ENCODE results near the gene ZDHHC18.

ZDHHC18 gene

DNA sequence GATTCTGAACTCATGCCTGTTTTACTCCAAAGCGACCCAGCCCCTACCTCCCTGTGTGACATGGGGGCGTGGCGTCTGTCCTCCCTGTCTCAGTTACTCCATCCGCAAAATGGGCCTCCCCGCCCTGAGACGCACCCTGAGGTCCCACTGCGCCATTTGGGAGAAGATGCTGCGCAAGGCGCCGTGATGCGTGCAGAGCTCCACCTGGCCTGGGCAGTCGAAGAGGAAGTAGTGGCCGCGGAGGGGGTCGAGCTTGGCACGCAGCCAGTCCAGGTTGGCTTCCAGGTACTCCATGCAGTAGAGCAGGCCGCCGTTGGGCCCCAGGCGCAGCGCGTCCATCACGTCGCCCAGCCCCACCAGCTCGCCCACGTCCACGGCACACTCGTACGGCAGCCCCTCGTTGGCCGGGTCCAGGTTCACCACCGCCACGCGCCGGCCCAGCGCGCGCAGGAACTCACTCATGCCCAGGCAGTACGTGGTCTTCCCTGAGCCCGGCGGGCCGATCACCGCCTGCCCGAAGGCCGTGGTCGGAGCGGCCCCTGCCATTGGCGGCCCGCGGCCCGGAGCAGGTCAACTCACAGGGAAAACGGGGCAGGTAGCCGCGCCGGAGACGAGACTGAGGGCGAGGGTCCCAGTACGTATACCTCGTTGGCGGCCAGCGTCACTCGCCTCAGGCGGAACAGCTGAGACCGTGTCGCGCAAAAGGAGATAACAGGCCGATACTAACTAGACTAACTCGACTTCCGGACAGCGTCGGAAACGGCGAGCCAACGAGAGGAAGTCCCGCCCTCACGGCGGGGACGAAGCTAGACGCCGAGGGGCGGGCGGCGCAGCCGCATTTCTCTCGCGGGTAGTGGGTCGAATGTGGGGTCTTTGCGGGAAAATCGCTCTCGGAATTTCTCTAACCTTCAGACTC, 63.3 kb downstream of the ZDHHC18 start, which contains the start of gene GPN2:
Gene GPN2, minus strand, starts transcription at position 733 of the 916 bp plus-strand sequence. Its CDS starts 187 bp downstream, at position 546.
- H3K27me3 ChIP-seq (ENCODE audit: control insufficient read depth in 2 of 2, insufficient read depth in 2 of 2, low read length in 2 of 2) = no peaks in the 10 kb centered on the region
- peak within 1 kb of the TSS; percentile 90 to 91 for H3K4me3 ChIP-seq (ENCODE audit: low read length in 2 of 2)
- H3K36me3 ChIP-seq (ENCODE audit: control insufficient read depth in 2 of 2, insufficient read depth in 2 of 2, low read length in 2 of 2) = peaks cover 45 to 49% of the 10 kb centered on the region in 2 donors
- H3K9me3 ChIP-seq (ENCODE audit: control insufficient read depth in 2 of 2, low read length in 2 of 2) = no peaks in the 10 kb centered on the region
- H3K9ac ChIP-seq (ENCODE audit: low read depth in 1 of 2, low read length in 2 of 2) = peak within 1 kb of the TSS; percentile 96 to 97
- peaks cover 11 to 18% of the 10 kb centered on the region in 2 donors for H3K4me1 ChIP-seq (ENCODE audit: control insufficient read depth in 2 of 2, insufficient read depth in 2 of 2, low read length in 2 of 2)
- H3K27ac ChIP-seq (ENCODE audit: low read depth in 2 of 2, low read length in 2 of 2) = peak within 1 kb of the TSS; percentile 95 to 96

DNA sequence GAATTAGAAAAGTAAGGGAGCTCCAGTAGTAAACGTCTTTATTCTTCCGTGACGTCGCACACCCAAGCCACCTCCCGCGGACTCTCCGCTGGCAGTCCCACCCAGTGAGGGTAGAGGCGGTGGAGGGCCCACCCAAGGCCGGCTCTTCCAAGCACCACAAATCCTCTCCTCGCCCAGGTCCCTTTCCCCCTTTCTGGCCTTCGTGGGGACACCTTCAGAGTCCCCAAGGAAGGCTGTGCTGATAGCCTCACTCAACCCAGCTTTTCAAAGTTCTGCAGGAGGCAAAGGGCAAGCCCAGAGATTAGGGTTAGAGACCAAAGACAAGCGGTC, 63.9 kb downstream of the ZDHHC18 start:
- Histone ChIP-seq H3K36me3 (ENCODE audit: control insufficient read depth in 2 of 2, insufficient read depth in 2 of 2, low read length in 2 of 2) (peaks cover 39 to 43% of the 10 kb centered on the region in 2 donors), H3K27ac (ENCODE audit: low read depth in 2 of 2, low read length in 2 of 2) (peak overlapping the region; percentile 95 to 96), H3K9me3 (ENCODE audit: control insufficient read depth in 2 of 2, low read length in 2 of 2) (no peaks in the 10 kb centered on the region), H3K4me3 (ENCODE audit: low read length in 2 of 2) (peak overlapping the region; percentile 90 to 91), H3K9ac (ENCODE audit: low read depth in 1 of 2, low read length in 2 of 2) (peak overlapping the region; percentile 96 to 97), H3K27me3 (ENCODE audit: control insufficient read depth in 2 of 2, insufficient read depth in 2 of 2, low read length in 2 of 2) (no peaks in the 10 kb centered on the region), H3K4me1 (ENCODE audit: control insufficient read depth in 2 of 2, insufficient read depth in 2 of 2, low read length in 2 of 2) (peaks cover 11 to 18% of the 10 kb centered on the region in 2 donors)

DNA sequence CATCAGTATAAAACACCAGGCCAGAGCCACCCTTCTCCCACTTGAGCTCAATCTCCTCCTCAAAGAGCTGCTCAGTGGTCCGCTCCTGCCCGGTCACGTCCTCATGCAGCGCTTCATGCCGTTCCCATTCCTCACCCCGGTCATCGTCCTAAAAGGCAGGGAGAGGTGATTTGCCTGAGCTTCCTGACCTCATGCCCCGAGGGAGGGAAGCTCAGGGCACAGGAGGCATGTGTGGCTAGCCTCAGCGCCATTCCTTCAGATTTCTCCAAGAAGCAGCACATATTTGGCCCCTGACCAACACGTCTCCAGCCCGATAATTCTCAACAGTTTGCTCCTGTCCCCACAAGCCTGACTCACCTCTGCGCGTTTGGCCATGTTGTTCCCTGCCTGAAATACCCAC, 67.8 kb downstream of the ZDHHC18 start:
- no peaks in the 10 kb centered on the region for H3K27me3 ChIP-seq (ENCODE audit: control insufficient read depth in 2 of 2, insufficient read depth in 2 of 2, low read length in 2 of 2)
- H3K9ac ChIP-seq (ENCODE audit: low read depth in 1 of 2, low read length in 2 of 2) = no peak overlapping the region
- H3K36me3 ChIP-seq (ENCODE audit: control insufficient read depth in 2 of 2, insufficient read depth in 2 of 2, low read length in 2 of 2) = peaks cover 28 to 38% of the 10 kb centered on the region in 2 donors
- no peaks in the 10 kb centered on the region for H3K9me3 ChIP-seq (ENCODE audit: control insufficient read depth in 2 of 2, low read length in 2 of 2)
- peaks cover 9 to 14% of the 10 kb centered on the region in 2 donors for H3K4me1 ChIP-seq (ENCODE audit: control insufficient read depth in 2 of 2, insufficient read depth in 2 of 2, low read length in 2 of 2)
- H3K27ac ChIP-seq (ENCODE audit: low read depth in 2 of 2, low read length in 2 of 2) = no peak overlapping the region
- no peak overlapping the region for H3K4me3 ChIP-seq (ENCODE audit: low read length in 2 of 2)

DNA sequence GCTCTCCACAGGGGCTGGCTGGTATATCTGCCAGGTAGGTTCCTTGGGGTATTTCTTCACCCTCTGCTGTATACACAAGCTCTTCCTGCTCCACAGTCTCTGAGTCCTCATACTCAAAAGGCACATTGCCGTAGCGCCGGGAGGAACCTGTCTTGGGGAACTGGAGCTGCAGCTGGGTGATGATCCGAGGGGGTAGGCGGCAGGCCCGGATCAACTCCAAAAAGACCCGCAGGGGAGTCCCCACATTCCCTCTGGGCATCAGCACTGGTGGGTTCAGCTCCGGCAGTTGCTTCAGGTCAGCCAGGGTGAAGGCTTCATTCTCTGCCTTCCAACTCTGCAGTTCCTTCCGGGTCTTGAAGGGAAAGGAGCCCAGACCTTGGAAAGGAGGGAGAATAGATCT, 70.9 kb downstream of the ZDHHC18 start:
- H3K27me3 ChIP-seq (ENCODE audit: control insufficient read depth in 2 of 2, insufficient read depth in 2 of 2, low read length in 2 of 2) = no peaks in the 10 kb centered on the region
- H3K9ac ChIP-seq (ENCODE audit: low read depth in 1 of 2, low read length in 2 of 2) = no peak overlapping the region
- no peak overlapping the region for H3K4me3 ChIP-seq (ENCODE audit: low read length in 2 of 2)
- H3K9me3 ChIP-seq (ENCODE audit: control insufficient read depth in 2 of 2, low read length in 2 of 2) = no peaks in the 10 kb centered on the region
- peaks cover 13 to 15% of the 10 kb centered on the region in 2 donors for H3K4me1 ChIP-seq (ENCODE audit: control insufficient read depth in 2 of 2, insufficient read depth in 2 of 2, low read length in 2 of 2)
- peaks cover 26 to 34% of the 10 kb centered on the region in 2 donors for H3K36me3 ChIP-seq (ENCODE audit: control insufficient read depth in 2 of 2, insufficient read depth in 2 of 2, low read length in 2 of 2)
- no peak overlapping the region for H3K27ac ChIP-seq (ENCODE audit: low read depth in 2 of 2, low read length in 2 of 2)

DNA sequence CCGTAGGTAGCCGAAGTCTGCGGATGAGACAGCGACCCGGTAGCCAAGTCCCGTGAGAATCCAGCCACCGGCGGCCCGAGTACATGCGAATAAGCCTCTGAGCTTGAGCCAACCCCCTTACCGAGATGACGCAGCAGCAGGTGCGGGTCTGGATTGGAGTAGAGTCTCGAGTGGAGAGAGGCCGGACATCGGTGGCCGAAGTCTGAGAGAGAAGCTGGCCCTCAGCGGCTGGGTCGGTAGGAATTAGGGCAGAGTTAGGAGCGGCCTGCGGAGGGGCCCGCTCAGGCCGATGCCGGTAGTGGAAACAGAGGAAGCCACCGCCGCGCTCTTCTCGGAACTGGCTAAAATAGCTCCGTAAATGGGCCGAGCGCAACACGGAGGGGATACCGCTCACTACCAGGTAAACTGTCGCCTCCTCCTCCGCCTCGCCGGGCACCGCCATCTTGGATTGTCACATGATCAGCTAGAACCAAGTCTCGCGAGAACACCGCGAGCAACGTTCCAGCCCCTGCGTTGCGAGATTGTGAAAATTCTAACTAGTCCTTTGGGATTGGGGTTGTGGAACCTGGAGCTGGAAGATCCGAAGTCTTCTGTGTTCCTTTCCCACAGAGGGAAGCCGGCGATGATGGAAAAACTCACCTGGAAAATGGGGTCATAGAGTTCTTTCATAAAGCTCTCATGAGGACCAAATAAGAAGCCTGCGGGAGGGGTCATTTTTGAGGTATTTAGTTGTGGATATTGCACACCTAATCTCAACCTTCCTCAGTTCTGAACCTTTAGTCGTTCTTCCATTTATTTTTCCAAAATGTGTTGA, 73.7 kb downstream of the ZDHHC18 start, which contains the start of gene GPATCH3:
Gene GPATCH3, minus strand, starts transcription at position 467 of the 814 bp plus-strand sequence. Its CDS starts 25 bp downstream, at position 442.
- Histone ChIP-seq H3K4me1 (ENCODE audit: control insufficient read depth in 2 of 2, insufficient read depth in 2 of 2, low read length in 2 of 2) (peaks cover 13 to 20% of the 10 kb centered on the region in 2 donors), H3K9ac (ENCODE audit: low read depth in 1 of 2, low read length in 2 of 2) (peak within 1 kb of the TSS; percentile 81 to 89), H3K27ac (ENCODE audit: low read depth in 2 of 2, low read length in 2 of 2) (peak within 1 kb of the TSS; percentile 80 to 87), H3K36me3 (ENCODE audit: control insufficient read depth in 2 of 2, insufficient read depth in 2 of 2, low read length in 2 of 2) (peaks cover 11 to 14% of the 10 kb centered on the region in 2 donors), H3K4me3 (ENCODE audit: low read length in 2 of 2) (peak within 1 kb of the TSS; percentile 91 to 97), H3K27me3 (ENCODE audit: control insufficient read depth in 2 of 2, insufficient read depth in 2 of 2, low read length in 2 of 2) (no peaks in the 10 kb centered on the region), H3K9me3 (ENCODE audit: control insufficient read depth in 2 of 2, low read length in 2 of 2) (no peaks in the 10 kb centered on the region)

DNA sequence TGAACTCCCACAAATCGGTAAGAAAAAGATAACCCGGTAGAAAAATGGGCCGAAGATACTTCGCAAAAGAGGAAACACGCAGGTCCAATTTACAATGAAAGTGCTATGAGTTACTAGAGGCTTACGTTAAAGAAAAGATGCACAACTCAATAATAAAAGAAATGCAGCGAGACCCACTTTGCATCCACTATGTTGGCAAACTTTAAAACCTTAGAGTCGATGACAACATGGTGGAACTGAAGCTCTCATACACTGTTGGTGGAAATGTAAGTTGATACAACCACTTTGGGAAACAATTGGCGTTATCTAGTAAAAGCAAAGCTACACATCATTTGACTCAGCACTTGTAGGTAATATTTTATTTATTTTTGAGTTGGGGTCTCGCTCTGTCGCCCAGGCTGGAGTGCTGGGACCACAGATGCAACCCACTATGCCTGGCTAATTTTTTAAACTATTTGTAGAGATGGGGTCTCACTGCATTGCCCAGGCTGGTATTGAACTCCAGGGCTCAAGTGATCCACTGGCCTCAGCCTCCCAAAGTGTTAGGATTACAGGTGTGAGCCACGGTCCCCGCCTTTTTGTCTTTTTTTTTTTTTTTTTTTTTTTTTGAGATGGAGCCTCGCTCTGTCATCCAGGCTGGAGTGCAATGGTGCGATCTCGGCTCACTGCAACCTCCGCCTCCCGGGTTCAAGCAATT, 74.5 kb downstream of the ZDHHC18 start:
- peaks cover 13 to 23% of the 10 kb centered on the region in 2 donors for H3K4me1 ChIP-seq (ENCODE audit: control insufficient read depth in 2 of 2, insufficient read depth in 2 of 2, low read length in 2 of 2)
- no peaks in the 10 kb centered on the region for H3K27me3 ChIP-seq (ENCODE audit: control insufficient read depth in 2 of 2, insufficient read depth in 2 of 2, low read length in 2 of 2)
- no peaks in the 10 kb centered on the region for H3K9me3 ChIP-seq (ENCODE audit: control insufficient read depth in 2 of 2, low read length in 2 of 2)
- peaks cover 10% of the 10 kb centered on the region in 2 donors for H3K36me3 ChIP-seq (ENCODE audit: control insufficient read depth in 2 of 2, insufficient read depth in 2 of 2, low read length in 2 of 2)
- peak overlapping the region; percentile 80 to 87 for H3K27ac ChIP-seq (ENCODE audit: low read depth in 2 of 2, low read length in 2 of 2)
- peak overlapping the region; percentile 81 to 89 for H3K9ac ChIP-seq (ENCODE audit: low read depth in 1 of 2, low read length in 2 of 2)
- H3K4me3 ChIP-seq (ENCODE audit: low read length in 2 of 2) = peak overlapping the region; percentile 91 to 97
